GM23248 (cell line): ENCODE data around the gene EIF1. TPM values are rescaled to one million over a fixed set of nuclear protein-coding genes. Genes with fewer than 3 reads are reported as not detected.
"Not testable (repeated sequence)": the region's sequence is repeated elsewhere in the genome, so short reads cannot be mapped to it uniquely, and the experiment has no call there.

Source experiments
- DNase-seq: peaks from one replicate; pipeline ENCODE4 v3.0.0-alpha.2; 2015
- H2AFZ ChIP-seq: fragments of 200-600 bp; sonication (generic); 2 replicates; pipeline ENCODE4 v1.6.1; 2016; ENCODE audit warnings: antibody characterized with exemption
- H3F3A ChIP-seq: fragments of 200-600 bp; sonication (generic); 2 replicates; pipeline ENCODE4 v1.6.1; 2016; ENCODE audit warnings: mild to moderate bottlenecking, antibody characterized with exemption, mixed run types; ENCODE audit not compliant: insufficient read depth
- H3K27ac ChIP-seq: fragments of 200-600 bp; sonication (generic); 2 replicates; pipeline ENCODE4 v1.5.1; 2016; ENCODE audit warnings: mild to moderate bottlenecking
- H3K27me3 ChIP-seq: fragments of 200-600 bp; sonication (generic); replicated peaks from 2 replicates; pipeline ENCODE4 v1.6.1; 2016; ENCODE audit warnings: mild to moderate bottlenecking; ENCODE audit not compliant: insufficient read depth
- H3K36me3 ChIP-seq: fragments of 200-600 bp; sonication (generic); 2 replicates; pipeline ENCODE4 v1.6.1; 2016; ENCODE audit warnings: low read depth, mild to moderate bottlenecking
- H3K4me1 ChIP-seq: fragments of 200-600 bp; sonication (generic); 2 replicates; pipeline ENCODE4 v1.6.1; 2016; ENCODE audit warnings: mild to moderate bottlenecking; ENCODE audit not compliant: insufficient read depth
- H3K4me2 ChIP-seq: fragments of 200-600 bp; sonication (generic); one replicate; pipeline ENCODE4 v1.6.1; 2016; ENCODE audit warnings: mild to moderate bottlenecking; ENCODE audit not compliant: unreplicated experiment
- H3K4me3 ChIP-seq: fragments of 200-600 bp; sonication (generic); 2 replicates; pipeline ENCODE4 v1.5.1; 2016; ENCODE audit warnings: mild to moderate bottlenecking
- H3K79me2 ChIP-seq: fragments of 200-600 bp; sonication (generic); 2 replicates; pipeline ENCODE4 v1.6.1; 2016; ENCODE audit warnings: mild to moderate bottlenecking; ENCODE audit not compliant: insufficient read depth
- H3K9ac ChIP-seq: fragments of 200-600 bp; sonication (generic); 2 replicates; pipeline ENCODE4 v1.6.1; 2016; ENCODE audit warnings: mild to moderate bottlenecking
- H3K9me2 ChIP-seq: fragments of 200-600 bp; sonication (generic); 2 replicates; pipeline ENCODE4 v1.6.1; 2016; ENCODE audit warnings: mixed run types, mild to moderate bottlenecking, moderate library complexity; ENCODE audit not compliant: insufficient read depth
- H3K9me3 ChIP-seq: fragments of 200-600 bp; sonication (generic); one replicate; pipeline ENCODE4 v1.6.1; 2017; ENCODE audit warnings: low read depth
- H4K20me1 ChIP-seq: fragments of 200-600 bp; sonication (generic); 2 replicates; pipeline ENCODE4 v1.6.0; 2016; ENCODE audit not compliant: insufficient read depth
- EZH2 ChIP-seq: fragments of 200-600 bp; sonication (generic); IDR thresholded peaks from 2 replicates; pipeline ENCODE4 v1.6.1; 2018; ENCODE audit warnings: antibody characterized with exemption, mild to moderate bottlenecking; ENCODE audit not compliant: insufficient read depth, poor library complexity, severe bottlenecking
- EZH2phosphoT487 ChIP-seq: fragments of 200-600 bp; sonication (generic); IDR thresholded peaks from 2 replicates; pipeline ENCODE4 v1.6.1; 2018; ENCODE audit warnings: antibody characterized with exemption, moderate library complexity, mild to moderate bottlenecking, low read depth; ENCODE audit not compliant: insufficient read depth
- WGBS, 2 experiments: methylation state at CpG; one replicate each; pipeline ENCODE4 v1.1.6; 2015 to 2017; ENCODE audit warnings: low lambda C conversion rate in 2 of 2, low coverage in 1 of 2; ENCODE audit errors: missing lambda C conversion rate in 2 of 2; 5-methylcytosine and 5-hydroxymethylcytosine counted together
- in situ Hi-C: fragments of 300-500 bp; cut with MboI; formaldehyde crosslinking; loops from 2 replicates; pipeline ENCODE4 v1.15.0; 2020
- polyA plus RNA-seq: library from polyadenylated mRNA; unstranded; fragments of >200 nt; fragmentation: Nextera tagmentation; extraction: Ambion mirVana; gene quantifications from 2 replicates; pipeline ENCODE4 v1.2.1, GENCODE V29; 2016
- total RNA-seq: library from RNA; depleted of rRNA; stranded (reverse); fragments of >200 nt; shearing (Covaris generic); gene quantifications from 2 replicates; pipeline ENCODE4 v1.2.3, GENCODE V29; 2014

The EIF1 gene
- total and polyA plus RNA-seq, 2 experiments from 2014 or later, result 98.1 to 1,585 TPM

- H3K9me3 ChIP-seq, result no peaks in the 10 kb centered on the region
- H3K4me3 ChIP-seq, result no peak overlapping the region
- no peak overlapping the region for H3K9ac ChIP-seq
- no peaks in the 10 kb centered on the region for H3K9me2 ChIP-seq
- no peaks in the 10 kb centered on the region for H3K27me3 ChIP-seq
- H3K36me3 ChIP-seq, result peaks cover 20% of the 10 kb centered on the region
- no peak overlapping the region for H3K27ac ChIP-seq
- peaks cover 5% of the 10 kb centered on the region; the same call in 1 of the 2 replicates for H3K79me2 ChIP-seq
- in situ Hi-C loops, result no loop called here
- no peak for TF ChIP-seq EZH2phosphoT487
- 0 out of 2 replicates have a peak, but pooled peaks cover 4% of the 10 kb centered on the region for H4K20me1 ChIP-seq
- 51 to 57% methylated on average over 11 of the region's 11 CpGs for WGBS, 2 experiments
- H3K4me2 ChIP-seq, result no peak overlapping the region
- H3F3A ChIP-seq, result peaks cover 47% of the 10 kb centered on the region
- peak; percentile 90 for DNase-seq
- no peak overlapping the region for H2AFZ ChIP-seq
- peaks cover 6% of the 10 kb centered on the region for H3K4me1 ChIP-seq
These were observed 7.5 kb downstream of the EIF1 start for GRCh38 chr17:41695954-41696757.

- H3K9me3 ChIP-seq, result no peaks in the 10 kb centered on the region
These were observed 8.7 kb downstream of the EIF1 start for GRCh38 chr17:41697122-41697962.

GRCh38 chr17:41700843-41701242, 12.2 kb downstream of the EIF1 start:
- H2AFZ ChIP-seq, H3K4me3 ChIP-seq, H3K9ac ChIP-seq, H3K9me3 ChIP-seq, H3K27ac ChIP-seq, H3K9me2 ChIP-seq, H3K4me2 ChIP-seq, H3K27me3 ChIP-seq, H3K36me3 ChIP-seq, in situ Hi-C loops, H3K79me2 ChIP-seq, DNase-seq, H4K20me1 ChIP-seq, H3F3A ChIP-seq, H3K4me1 ChIP-seq: not testable (repeated sequence)
- 76 to 82% methylated on average over 3 of the region's 3 CpGs for WGBS, 2 experiments

More at GRCh38 chr17:41697122-41697962, 8.7 kb downstream of the EIF1 start:
- no peaks in the 10 kb centered on the region for H3K79me2 ChIP-seq
- no peaks in the 10 kb centered on the region for H4K20me1 ChIP-seq
- H3K27ac ChIP-seq, result 0 out of 2 replicates have a peak overlapping the region, but pooled peaks have one; percentile 34
- TF ChIP-seq EZH2, result no peak
- H3K27me3 ChIP-seq, result no peaks in the 10 kb centered on the region
- peak overlapping the region; percentile 7 for H3K4me2 ChIP-seq
- in situ Hi-C loops, result no loop called here
- 15 to 20% methylated on average over 6 of the region's 6 CpGs for WGBS, 2 experiments
- no peak overlapping the region for H3K9ac ChIP-seq
- H2AFZ ChIP-seq, result no peak overlapping the region; the same call in 1 of the 2 replicates
- H3K4me1 ChIP-seq, result no peaks in the 10 kb centered on the region
- H3F3A ChIP-seq, result peaks cover 35% of the 10 kb centered on the region
- H3K4me3 ChIP-seq, result no peak overlapping the region
- DNase-seq, result peak; percentile 86
- H3K9me2 ChIP-seq, result no peaks in the 10 kb centered on the region
- peaks cover 8% of the 10 kb centered on the region for H3K36me3 ChIP-seq

- Histone ChIP-seq H3K4me1 (no peaks in the 10 kb centered on the region), H2AFZ (no peak overlapping the region), H3K9me3 (no peaks in the 10 kb centered on the region), H3K9me2 (no peaks in the 10 kb centered on the region), H3K36me3 (no peaks in the 10 kb centered on the region), H3K4me3 (no peak overlapping the region), H3K27ac (no peak overlapping the region), H3K4me2 (no peak overlapping the region), H4K20me1 (no peaks in the 10 kb centered on the region), H3K79me2 (no peaks in the 10 kb centered on the region), H3K9ac (no peak overlapping the region), H3F3A (no peaks in the 10 kb centered on the region), H3K27me3 (no peaks in the 10 kb centered on the region)
- no peak for DNase-seq
- 77 to 84% methylated on average over 8 of the region's 8 CpGs for WGBS, 2 experiments
- TF ChIP-seq EZH2phosphoT487 (no peak), EZH2 (no peak)
- in situ Hi-C loops, result no loop called here
These were observed 14.0 kb downstream of the EIF1 start for GRCh38 chr17:41702712-41703111.
